HL-60 (cell line): ENCODE results near the gene LRRC8A.

Source experiments
- GABPA ChIP-seq: IDR thresholded peaks from 2 replicates; pipeline ENCODE4 v1.6.1; 2012; ENCODE audit warnings: low read depth
- POLR2AphosphoS5 ChIP-seq: IDR thresholded peaks from 2 replicates; pipeline ENCODE4 v1.6.1; 2012; ENCODE audit warnings: low read depth
- TF ChIP-seq, protein P1 (sequence below): IDR thresholded peaks from one replicate; pipeline ENCODE4 v1.5.1; 2011; ENCODE audit warnings: low read length, control low read depth, inconsistent platforms; ENCODE audit not compliant: insufficient read depth
- TF ChIP-seq, protein P2 (sequence below): IDR thresholded peaks from 2 replicates; pipeline ENCODE4 v1.6.1; 2012; ENCODE audit warnings: low read depth; ENCODE audit not compliant: insufficient replicate concordance

DNA sequence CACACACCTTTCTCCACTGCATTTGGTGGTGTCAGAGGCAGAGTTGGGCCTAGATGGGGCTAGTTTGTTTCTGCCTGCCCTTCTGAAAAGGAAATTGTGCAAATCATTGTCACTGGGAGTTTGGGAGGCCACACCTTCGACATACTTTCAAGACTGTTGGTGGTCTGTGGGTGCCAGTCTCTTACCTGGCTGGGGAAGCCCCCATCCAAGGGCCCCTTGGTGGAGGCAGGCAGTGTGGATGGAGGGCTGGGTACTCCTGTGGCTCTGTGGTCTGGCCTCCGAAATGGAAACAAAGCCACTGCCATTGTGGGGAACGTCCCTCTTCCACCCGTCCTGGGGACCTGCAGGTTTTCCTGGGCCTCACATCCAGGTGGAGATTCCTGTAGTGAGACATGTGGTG lies 27.9 kb downstream of the LRRC8A start:
- TF ChIP-seq, protein P1, sequence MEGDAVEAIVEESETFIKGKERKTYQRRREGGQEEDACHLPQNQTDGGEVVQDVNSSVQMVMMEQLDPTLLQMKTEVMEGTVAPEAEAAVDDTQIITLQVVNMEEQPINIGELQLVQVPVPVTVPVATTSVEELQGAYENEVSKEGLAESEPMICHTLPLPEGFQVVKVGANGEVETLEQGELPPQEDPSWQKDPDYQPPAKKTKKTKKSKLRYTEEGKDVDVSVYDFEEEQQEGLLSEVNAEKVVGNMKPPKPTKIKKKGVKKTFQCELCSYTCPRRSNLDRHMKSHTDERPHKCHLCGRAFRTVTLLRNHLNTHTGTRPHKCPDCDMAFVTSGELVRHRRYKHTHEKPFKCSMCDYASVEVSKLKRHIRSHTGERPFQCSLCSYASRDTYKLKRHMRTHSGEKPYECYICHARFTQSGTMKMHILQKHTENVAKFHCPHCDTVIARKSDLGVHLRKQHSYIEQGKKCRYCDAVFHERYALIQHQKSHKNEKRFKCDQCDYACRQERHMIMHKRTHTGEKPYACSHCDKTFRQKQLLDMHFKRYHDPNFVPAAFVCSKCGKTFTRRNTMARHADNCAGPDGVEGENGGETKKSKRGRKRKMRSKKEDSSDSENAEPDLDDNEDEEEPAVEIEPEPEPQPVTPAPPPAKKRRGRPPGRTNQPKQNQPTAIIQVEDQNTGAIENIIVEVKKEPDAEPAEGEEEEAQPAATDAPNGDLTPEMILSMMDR, result no peak
- TF ChIP-seq POLR2AphosphoS5 (no peak), GABPA (no peak)
- TF ChIP-seq, protein P2, sequence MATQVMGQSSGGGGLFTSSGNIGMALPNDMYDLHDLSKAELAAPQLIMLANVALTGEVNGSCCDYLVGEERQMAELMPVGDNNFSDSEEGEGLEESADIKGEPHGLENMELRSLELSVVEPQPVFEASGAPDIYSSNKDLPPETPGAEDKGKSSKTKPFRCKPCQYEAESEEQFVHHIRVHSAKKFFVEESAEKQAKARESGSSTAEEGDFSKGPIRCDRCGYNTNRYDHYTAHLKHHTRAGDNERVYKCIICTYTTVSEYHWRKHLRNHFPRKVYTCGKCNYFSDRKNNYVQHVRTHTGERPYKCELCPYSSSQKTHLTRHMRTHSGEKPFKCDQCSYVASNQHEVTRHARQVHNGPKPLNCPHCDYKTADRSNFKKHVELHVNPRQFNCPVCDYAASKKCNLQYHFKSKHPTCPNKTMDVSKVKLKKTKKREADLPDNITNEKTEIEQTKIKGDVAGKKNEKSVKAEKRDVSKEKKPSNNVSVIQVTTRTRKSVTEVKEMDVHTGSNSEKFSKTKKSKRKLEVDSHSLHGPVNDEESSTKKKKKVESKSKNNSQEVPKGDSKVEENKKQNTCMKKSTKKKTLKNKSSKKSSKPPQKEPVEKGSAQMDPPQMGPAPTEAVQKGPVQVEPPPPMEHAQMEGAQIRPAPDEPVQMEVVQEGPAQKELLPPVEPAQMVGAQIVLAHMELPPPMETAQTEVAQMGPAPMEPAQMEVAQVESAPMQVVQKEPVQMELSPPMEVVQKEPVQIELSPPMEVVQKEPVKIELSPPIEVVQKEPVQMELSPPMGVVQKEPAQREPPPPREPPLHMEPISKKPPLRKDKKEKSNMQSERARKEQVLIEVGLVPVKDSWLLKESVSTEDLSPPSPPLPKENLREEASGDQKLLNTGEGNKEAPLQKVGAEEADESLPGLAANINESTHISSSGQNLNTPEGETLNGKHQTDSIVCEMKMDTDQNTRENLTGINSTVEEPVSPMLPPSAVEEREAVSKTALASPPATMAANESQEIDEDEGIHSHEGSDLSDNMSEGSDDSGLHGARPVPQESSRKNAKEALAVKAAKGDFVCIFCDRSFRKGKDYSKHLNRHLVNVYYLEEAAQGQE, result no peak
